ENCODE results near the gene GAB1. TPM values are rescaled to one million over a fixed set of nuclear protein-coding genes. Genes with fewer than 3 reads are reported as not detected.

Gene GAB1
- total and polyA plus RNA-seq, 12 donors, result 4.1 to 58.2 (median 29.0) TPM

GRCh38 chr4:143481361-143481760 is 144.7 kb downstream of the GAB1 start:
- WGBS, 4 donors, result 52 to 61% (median 55%) methylated on average over 3 of the region's 3 CpGs
- no peak for DNase-seq
- H3K27ac ChIP-seq, result no peak overlapping the region
- no peaks in the 10 kb centered on the region for H3K4me1 ChIP-seq (replicated peaks in 1 of 2)
- no peaks in the 10 kb centered on the region for H3K27me3 ChIP-seq
- H3K36me3 ChIP-seq (replicated peaks in 1 of 2), result no peaks in the 10 kb centered on the region
- intact Hi-C loops (cut with DNase I), result loop anchor here (5.0 kb wide), 2 partner anchors 144 to 279 kb away; partner anchors contain the start of gene GAB1 (in 1 of the 2)
- H3K4me3 ChIP-seq, result peak overlapping the region in 1 of 4 donors; percentile 8
- TF ChIP-seq CTCF (IDR thresholded peaks at IDR 0.05) (no peak), POLR2A (IDR thresholded peaks at IDR 0.05) (no peak)
- no peaks in the 10 kb centered on the region for H3K9me3 ChIP-seq (replicated peaks in 1 of 3)

- Histone ChIP-seq H3K27ac (no peak overlapping the region), H3K4me1 (replicated peaks in 1 of 2) (no peaks in the 10 kb centered on the region), H3K9me3 (replicated peaks in 1 of 3) (no peaks in the 10 kb centered on the region), H3K36me3 (replicated peaks in 1 of 2) (no peaks in the 10 kb centered on the region), H3K4me3 (no peak overlapping the region), H3K27me3 (no peaks in the 10 kb centered on the region)
- WGBS, 4 donors, result 0 to 4% (median 2%) methylated on average over 1 of the region's 1 CpG
- intact Hi-C loops (cut with DNase I), result loop anchor here (5.0 kb wide), 2 partner anchors 146 to 281 kb away; partner anchors contain the start of gene GAB1 (in 1 of the 2)
- TF ChIP-seq POLR2A (IDR thresholded peaks at IDR 0.05) (no peak), CTCF (IDR thresholded peaks at IDR 0.05) (peak; percentile 31 to 84 (median 69))
- peak; percentile 14 to 62 (median 31) for DNase-seq
Measured at GRCh38 chr4:143482840-143483239, 146.2 kb downstream of the GAB1 start.

GRCh38 chr4:143486314-143486713 is 149.6 kb downstream of the GAB1 start:
- Histone ChIP-seq H3K4me1 (replicated peaks in 1 of 2) (no peaks in the 10 kb centered on the region), H3K4me3 (no peak overlapping the region), H3K27me3 (no peaks in the 10 kb centered on the region), H3K36me3 (replicated peaks in 1 of 2) (no peaks in the 10 kb centered on the region), H3K27ac (no peak overlapping the region), H3K9me3 (replicated peaks in 1 of 3) (no peaks in the 10 kb centered on the region)
- DNase-seq, result no peak
- intact Hi-C loops (cut with DNase I), result no loop called here
- 86 to 92% (median 89%) methylated on average over 1 of the region's 1 CpG for WGBS, 4 donors
- no peak for TF ChIP-seq POLR2A (IDR thresholded peaks at IDR 0.05)
- no peak for TF ChIP-seq CTCF (IDR thresholded peaks at IDR 0.05)

GRCh38 chr4:143488687-143489086 is 152.0 kb downstream of the GAB1 start:
- intact Hi-C loops (cut with DNase I), result no loop called here
- TF ChIP-seq CTCF (IDR thresholded peaks at IDR 0.05) (no peak), POLR2A (IDR thresholded peaks at IDR 0.05) (no peak)
- Histone ChIP-seq H3K36me3 (replicated peaks in 1 of 2) (no peaks in the 10 kb centered on the region), H3K4me3 (no peak overlapping the region), H3K27me3 (no peaks in the 10 kb centered on the region), H3K27ac (no peak overlapping the region), H3K9me3 (replicated peaks in 1 of 3) (no peaks in the 10 kb centered on the region), H3K4me1 (replicated peaks in 1 of 2) (no peaks in the 10 kb centered on the region)
- DNase-seq, result no peak
- 93 to 98% (median 95%) methylated on average over 2 to 3 of the region's 3 CpGs for WGBS, 4 donors
